PFSK-1 (cell line): ENCODE results near the gene MAPK8.

Source experiments
- FOXP2 ChIP-seq: optimal IDR thresholded peaks from 2 replicates; pipeline ENCODE3; 2011; ENCODE audit warnings: borderline replicate concordance, control low read depth, inconsistent platforms; ENCODE audit not compliant: insufficient read depth; ENCODE audit errors: extremely low read length, extremely low read depth
- POLR2AphosphoS5 ChIP-seq: IDR thresholded peaks from 2 replicates; pipeline ENCODE4 v1.6.1; 2012; ENCODE audit warnings: low read depth, mild to moderate bottlenecking, control low read depth, low read length, moderate library complexity
- SIN3A ChIP-seq: IDR thresholded peaks from 2 replicates; pipeline ENCODE4 v1.6.1; 2012; ENCODE audit warnings: mild to moderate bottlenecking, low read length, moderate library complexity, borderline replicate concordance; ENCODE audit not compliant: insufficient read depth
- TAF1 ChIP-seq: IDR thresholded peaks from 2 replicates; pipeline ENCODE4 v1.6.1; 2012; ENCODE audit warnings: low read length, control low read depth, borderline replicate concordance; ENCODE audit not compliant: insufficient read depth
- TF ChIP-seq, protein P1 (sequence below), 2 experiments: IDR thresholded peaks; 2 replicates each; pipeline versions ENCODE4 v1.6.1 to v1.8.0; 2011 to 2012; ENCODE audit warnings: low read depth in 2 of 2, low read length in 2 of 2, control low read depth in 1 of 2, inconsistent platforms in 1 of 2, mild to moderate bottlenecking in 1 of 2, moderate library complexity in 1 of 2; ENCODE audit not compliant: insufficient read depth in 1 of 2

The MAPK8 gene

DNA sequence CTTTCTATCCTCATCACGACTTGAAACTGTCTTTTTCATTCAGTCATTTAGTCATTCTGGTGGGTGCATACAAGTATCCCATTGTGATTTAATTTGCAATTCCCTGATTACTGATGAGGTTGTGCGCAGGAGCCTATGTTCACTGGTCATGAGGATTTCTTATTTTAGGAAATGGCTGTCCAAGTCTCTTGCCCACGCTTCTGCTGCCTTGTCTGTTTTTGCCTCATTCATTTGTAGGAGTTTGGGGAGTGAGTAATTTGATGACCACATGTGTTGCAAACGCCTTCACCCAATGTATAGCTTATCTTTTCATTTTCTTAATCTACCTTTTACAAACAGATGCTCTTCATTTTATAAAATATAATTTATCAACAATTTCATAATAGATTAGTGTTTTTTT is 171.1 kb downstream of the MAPK8 start:
- TF ChIP-seq, protein P1, sequence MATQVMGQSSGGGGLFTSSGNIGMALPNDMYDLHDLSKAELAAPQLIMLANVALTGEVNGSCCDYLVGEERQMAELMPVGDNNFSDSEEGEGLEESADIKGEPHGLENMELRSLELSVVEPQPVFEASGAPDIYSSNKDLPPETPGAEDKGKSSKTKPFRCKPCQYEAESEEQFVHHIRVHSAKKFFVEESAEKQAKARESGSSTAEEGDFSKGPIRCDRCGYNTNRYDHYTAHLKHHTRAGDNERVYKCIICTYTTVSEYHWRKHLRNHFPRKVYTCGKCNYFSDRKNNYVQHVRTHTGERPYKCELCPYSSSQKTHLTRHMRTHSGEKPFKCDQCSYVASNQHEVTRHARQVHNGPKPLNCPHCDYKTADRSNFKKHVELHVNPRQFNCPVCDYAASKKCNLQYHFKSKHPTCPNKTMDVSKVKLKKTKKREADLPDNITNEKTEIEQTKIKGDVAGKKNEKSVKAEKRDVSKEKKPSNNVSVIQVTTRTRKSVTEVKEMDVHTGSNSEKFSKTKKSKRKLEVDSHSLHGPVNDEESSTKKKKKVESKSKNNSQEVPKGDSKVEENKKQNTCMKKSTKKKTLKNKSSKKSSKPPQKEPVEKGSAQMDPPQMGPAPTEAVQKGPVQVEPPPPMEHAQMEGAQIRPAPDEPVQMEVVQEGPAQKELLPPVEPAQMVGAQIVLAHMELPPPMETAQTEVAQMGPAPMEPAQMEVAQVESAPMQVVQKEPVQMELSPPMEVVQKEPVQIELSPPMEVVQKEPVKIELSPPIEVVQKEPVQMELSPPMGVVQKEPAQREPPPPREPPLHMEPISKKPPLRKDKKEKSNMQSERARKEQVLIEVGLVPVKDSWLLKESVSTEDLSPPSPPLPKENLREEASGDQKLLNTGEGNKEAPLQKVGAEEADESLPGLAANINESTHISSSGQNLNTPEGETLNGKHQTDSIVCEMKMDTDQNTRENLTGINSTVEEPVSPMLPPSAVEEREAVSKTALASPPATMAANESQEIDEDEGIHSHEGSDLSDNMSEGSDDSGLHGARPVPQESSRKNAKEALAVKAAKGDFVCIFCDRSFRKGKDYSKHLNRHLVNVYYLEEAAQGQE (IDR thresholded peaks at IDR 0.05; ENCODE audit: insufficient read depth in 1 of 2, low read depth in 2 of 2, low read length in 2 of 2), result no peak
- TF ChIP-seq FOXP2, result no peak
- no peak for TF ChIP-seq SIN3A
- no peak for TF ChIP-seq POLR2AphosphoS5
- TF ChIP-seq TAF1, result no peak

DNA sequence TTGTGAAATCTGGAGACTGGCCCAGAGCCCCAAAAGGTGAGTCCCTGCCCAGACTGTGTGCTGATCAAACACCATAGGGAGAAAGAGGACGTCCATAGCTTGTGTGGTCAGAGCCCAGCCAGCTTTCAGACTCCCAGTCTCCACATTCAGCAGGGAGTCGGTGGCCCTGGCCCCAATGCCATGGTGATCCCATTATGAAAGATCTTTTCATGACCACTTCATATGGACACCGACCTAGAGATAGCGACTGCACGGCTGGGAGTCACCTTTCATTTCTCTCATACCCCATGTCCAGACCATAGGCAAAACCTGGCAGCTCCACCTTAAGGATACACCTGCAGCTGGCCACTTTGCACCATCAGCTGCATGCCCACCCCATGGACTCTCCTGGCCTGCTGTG is 172.0 kb downstream of the MAPK8 start:
- TF ChIP-seq SIN3A, result no peak
- no peak for TF ChIP-seq FOXP2
- TF ChIP-seq POLR2AphosphoS5, result no peak
- TF ChIP-seq, protein P1 (IDR thresholded peaks at IDR 0.05; ENCODE audit: insufficient read depth in 1 of 2, low read depth in 2 of 2, low read length in 2 of 2), result no peak
- no peak for TF ChIP-seq TAF1

DNA sequence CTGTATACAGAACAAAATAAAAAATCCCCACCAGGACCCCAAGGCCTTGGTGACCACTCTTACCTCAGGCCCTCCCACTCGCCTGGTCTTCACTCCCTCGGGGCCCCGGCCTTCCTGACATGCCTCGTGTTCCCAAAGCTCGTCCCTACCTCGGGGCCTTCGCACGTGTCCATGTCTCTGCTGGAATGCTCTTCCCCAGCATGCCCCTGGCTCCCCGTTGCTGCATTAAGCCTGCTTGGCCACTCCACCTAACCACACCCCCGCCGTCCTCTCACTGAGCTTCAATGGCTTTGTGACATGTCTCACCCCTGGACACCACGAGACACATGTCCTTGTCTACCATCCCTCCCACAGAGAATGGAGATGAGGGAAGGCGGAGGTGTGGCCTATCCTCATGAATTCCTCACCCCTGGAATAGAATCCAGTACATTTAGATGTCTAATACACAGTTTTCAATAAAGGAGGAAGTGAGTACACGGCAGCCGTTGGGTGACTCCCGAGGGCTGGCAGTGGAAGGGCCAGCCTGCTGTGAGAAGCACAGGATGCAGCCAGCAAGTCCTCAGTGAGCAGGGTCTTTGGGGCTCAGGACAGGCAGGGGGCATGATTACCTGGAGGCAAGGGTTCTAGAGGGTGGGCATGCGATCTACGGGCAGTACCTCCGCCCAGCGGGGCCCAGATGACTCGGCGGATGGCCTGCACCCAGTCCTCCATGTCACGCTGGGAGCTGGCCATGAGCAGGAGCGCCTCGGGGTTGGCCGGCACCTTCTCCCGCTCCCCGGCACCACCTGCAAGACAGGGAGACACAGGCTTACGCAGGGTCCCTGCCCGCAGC is 172.7 kb downstream of the MAPK8 start:
- TF ChIP-seq POLR2AphosphoS5 (no peak), SIN3A (no peak), TAF1 (no peak), FOXP2 (no peak)
- TF ChIP-seq, protein P1 (IDR thresholded peaks at IDR 0.05; ENCODE audit: insufficient read depth in 1 of 2, low read depth in 2 of 2, low read length in 2 of 2), result no peak

DNA sequence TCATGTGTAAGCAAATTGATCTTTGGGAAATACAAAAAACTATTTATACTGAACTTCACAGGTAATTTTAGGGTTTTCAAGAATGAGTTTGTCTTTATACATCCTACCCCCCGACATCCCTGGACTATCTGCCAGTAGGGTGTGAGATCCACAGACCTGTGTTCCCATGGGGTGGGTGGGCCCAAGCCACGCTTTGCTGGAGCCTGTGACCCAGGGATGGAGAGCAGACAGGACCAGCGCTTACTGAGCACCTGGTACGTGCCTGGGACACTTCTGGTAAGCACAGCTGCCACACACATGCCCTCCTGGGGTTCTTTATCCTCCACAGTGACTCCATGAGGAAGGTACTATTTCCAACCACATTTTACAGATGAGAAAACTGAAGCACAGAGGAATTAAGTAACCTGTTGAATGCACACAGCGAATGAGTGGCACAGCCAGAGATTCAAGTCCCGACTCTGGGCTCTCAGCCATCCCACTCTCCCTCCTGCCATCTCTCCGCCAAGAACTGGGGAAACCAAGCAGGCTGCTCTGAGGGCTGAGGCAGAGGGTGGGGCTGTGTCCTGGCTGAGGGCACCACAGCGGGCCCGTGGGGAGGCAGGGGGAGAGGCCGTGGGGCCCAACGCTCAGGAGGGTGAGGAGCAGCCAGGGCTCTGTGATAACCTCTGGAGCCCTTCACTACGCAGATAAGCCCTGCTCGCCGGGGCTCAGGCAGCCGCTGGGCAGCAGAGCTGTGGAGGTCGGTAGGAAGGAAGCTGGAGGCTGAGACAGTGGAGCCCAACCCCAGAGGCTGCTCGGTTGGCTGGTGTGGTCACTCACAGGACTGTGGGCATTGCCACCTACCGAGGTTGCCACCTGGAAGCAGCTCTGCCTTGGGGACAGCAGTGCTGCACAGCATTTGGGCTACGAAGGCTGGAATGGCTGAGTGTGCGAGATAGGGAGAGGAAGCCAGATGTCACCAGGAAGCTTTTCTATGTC is 174.2 kb downstream of the MAPK8 start:
- TF ChIP-seq FOXP2 (no peak), TAF1 (no peak), SIN3A (no peak), POLR2AphosphoS5 (no peak)
- TF ChIP-seq, protein P1 (IDR thresholded peaks at IDR 0.05; ENCODE audit: insufficient read depth in 1 of 2, low read depth in 2 of 2, low read length in 2 of 2), result no peak
